Stomach (tissue), 4 donors: ENCODE data around the gene SBF2.

Source experiments
- POLR2AphosphoS5 ChIP-seq, 3 donors: sonication (generic); formaldehyde crosslinking; IDR thresholded peaks; one replicate each; pipeline ENCODE4 v1.6.1; 2016; ENCODE audit warnings: antibody characterized with exemption in 3 of 3
- TF ChIP-seq, protein P1 (sequence below), 7 experiments: fragments of 450-650 bp in 4 of 7; fragments of 200-600 bp in 3 of 7; sonication (generic) in 3 of 7; IDR thresholded peaks; one replicate each; pipeline ENCODE4 v1.5.1; 2016 to 2019; ENCODE audit warnings: antibody characterized with exemption in 7 of 7, control low read depth in 2 of 7, mild to moderate bottlenecking in 1 of 7

DNA sequence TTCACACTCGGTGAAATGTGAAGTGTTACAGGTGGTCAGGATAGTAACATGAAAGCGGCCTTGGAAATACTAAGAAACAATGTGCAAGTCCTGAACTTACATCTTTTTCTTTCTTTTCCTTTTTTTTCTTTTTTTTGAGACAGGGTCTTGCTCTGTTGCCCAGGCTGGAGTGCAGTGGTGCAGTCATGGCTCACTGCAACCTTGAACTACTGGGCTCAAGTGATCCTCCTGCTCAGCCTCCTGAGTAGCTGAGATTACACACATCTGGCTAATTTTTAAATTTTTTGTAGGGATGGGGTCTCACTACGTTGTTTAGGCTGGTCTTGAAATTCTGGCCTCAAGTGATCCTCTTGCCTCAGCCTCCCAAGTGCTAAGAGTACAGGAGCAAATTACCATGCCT, 377.5 kb downstream of the SBF2 start:
- TF ChIP-seq, protein P1, sequence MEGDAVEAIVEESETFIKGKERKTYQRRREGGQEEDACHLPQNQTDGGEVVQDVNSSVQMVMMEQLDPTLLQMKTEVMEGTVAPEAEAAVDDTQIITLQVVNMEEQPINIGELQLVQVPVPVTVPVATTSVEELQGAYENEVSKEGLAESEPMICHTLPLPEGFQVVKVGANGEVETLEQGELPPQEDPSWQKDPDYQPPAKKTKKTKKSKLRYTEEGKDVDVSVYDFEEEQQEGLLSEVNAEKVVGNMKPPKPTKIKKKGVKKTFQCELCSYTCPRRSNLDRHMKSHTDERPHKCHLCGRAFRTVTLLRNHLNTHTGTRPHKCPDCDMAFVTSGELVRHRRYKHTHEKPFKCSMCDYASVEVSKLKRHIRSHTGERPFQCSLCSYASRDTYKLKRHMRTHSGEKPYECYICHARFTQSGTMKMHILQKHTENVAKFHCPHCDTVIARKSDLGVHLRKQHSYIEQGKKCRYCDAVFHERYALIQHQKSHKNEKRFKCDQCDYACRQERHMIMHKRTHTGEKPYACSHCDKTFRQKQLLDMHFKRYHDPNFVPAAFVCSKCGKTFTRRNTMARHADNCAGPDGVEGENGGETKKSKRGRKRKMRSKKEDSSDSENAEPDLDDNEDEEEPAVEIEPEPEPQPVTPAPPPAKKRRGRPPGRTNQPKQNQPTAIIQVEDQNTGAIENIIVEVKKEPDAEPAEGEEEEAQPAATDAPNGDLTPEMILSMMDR (IDR thresholded peaks at IDR 0.05) = no peak
- TF ChIP-seq POLR2AphosphoS5 (IDR thresholded peaks at IDR 0.05) = no peak
